ENCODE measurements around the gene FAM76A. TPM values are rescaled to one million over a fixed set of nuclear protein-coding genes. Genes with fewer than 3 reads are reported as not detected.
"Not testable (repeated sequence)": the region's sequence is repeated elsewhere in the genome, so short reads cannot be mapped to it uniquely, and the experiment has no call there.

The FAM76A gene
- total RNA-seq, result 10 to 100 TPM; 10.9 to 50.3 (median 21.2) TPM

DNA sequence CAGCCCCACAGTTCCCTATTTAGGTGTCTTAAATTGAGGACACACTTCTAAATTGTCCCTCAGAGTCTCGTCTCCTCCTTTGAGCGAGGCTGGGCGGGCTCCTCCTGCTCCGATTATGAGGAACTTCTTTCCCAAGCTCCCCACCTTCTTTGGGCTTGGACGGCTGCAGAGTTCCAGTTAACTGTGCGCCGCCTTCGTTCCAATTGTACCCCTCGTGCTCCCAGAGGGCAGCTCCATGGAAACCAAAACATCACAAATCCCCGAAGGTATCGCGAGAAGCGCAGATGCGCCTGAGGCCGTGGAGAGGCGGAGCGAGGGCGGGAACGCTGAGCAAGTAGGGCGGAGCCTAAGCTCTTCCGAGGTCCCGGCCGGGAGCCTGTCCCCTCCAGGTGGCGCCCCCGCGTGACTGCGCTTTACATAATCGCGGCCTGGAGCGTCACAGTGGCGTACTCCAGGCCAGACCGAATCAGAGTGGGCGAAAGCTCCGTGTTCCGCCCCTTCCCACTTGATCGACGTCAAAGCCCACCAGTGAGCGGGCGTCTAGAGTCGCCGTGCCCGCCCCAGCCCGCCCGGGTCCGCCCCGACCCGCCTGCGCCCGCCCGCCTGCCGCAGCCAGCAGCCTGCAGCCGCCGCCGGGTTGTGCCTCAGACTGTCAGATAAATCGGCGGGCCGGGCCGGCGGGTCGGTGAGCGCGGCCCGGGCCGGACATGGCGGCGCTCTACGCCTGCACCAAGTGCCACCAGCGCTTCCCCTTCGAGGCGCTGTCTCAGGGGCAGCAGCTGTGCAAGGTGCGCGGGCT, at the start of gene FAM76A:
Gene FAM76A (plus strand): TSS at position 588 of the 799 bp plus-strand sequence. CDS start 120 bp downstream, at position 708.
- peak within 1 kb of the TSS; percentile 89 to 95 (median 92) for H3K27ac ChIP-seq
- H3K4me3 ChIP-seq, result peak within 1 kb of the TSS; percentile 70 to 98 (median 94)
- peaks cover 0 to 27% (median 5%) of the 10 kb centered on the region in 4 donors for H3K36me3 ChIP-seq
- DNase-seq (peak; percentile 99), ATAC-seq (ENCODE audit: low FRiP score in 2 of 2) (peak; percentile 98 to 99)
- H3K4me1 ChIP-seq, result peaks cover 10 to 15% (median 12%) of the 10 kb centered on the region in 4 donors
- H3K27me3 ChIP-seq, result no peaks in the 10 kb centered on the region
- peak in 3 of 4 donors; percentile 69 to 92 (median 80) for TF ChIP-seq POLR2A (IDR thresholded peaks at IDR 0.05)
- TF ChIP-seq, protein P1, sequence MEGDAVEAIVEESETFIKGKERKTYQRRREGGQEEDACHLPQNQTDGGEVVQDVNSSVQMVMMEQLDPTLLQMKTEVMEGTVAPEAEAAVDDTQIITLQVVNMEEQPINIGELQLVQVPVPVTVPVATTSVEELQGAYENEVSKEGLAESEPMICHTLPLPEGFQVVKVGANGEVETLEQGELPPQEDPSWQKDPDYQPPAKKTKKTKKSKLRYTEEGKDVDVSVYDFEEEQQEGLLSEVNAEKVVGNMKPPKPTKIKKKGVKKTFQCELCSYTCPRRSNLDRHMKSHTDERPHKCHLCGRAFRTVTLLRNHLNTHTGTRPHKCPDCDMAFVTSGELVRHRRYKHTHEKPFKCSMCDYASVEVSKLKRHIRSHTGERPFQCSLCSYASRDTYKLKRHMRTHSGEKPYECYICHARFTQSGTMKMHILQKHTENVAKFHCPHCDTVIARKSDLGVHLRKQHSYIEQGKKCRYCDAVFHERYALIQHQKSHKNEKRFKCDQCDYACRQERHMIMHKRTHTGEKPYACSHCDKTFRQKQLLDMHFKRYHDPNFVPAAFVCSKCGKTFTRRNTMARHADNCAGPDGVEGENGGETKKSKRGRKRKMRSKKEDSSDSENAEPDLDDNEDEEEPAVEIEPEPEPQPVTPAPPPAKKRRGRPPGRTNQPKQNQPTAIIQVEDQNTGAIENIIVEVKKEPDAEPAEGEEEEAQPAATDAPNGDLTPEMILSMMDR (IDR thresholded peaks at IDR 0.05), result peak in 5 of 6 experiments; percentile 19 to 81 (median 67)
- TF ChIP-seq EP300 (IDR thresholded peaks at IDR 0.05), result peak in 1 of 4 donors; percentile 70
- peak; percentile 46 to 81 for TF ChIP-seq POLR2AphosphoS5 (IDR thresholded peaks at IDR 0.05)
- 3 to 7% methylated on average over 15 to 49 of the region's 72 CpGs for WGBS, 2 donors
- H3K9me3 ChIP-seq, result no peaks in the 10 kb centered on the region

GRCh38 chr1:27676410-27676809, 49.4 kb upstream of the FAM76A start:
- Histone ChIP-seq H3K27ac (no peak overlapping the region), H3K27me3 (no peaks in the 10 kb centered on the region), H3K4me1 (peaks cover 10 to 15% (median 13%) of the 10 kb centered on the region in 4 donors), H3K36me3 (no peaks in the 10 kb centered on the region), H3K9me3 (peaks cover under 1 to 14% (median 10%) of the 10 kb centered on the region in 4 donors), H3K4me3 (no peak overlapping the region)
- DNase-seq, result no peak
- WGBS, 2 donors, result 93 to 96% methylated on average over 1 of the region's 1 CpG
- ATAC-seq (ENCODE audit: low FRiP score in 2 of 2), result no peak
- no peak for TF ChIP-seq EP300 (IDR thresholded peaks at IDR 0.05)
- TF ChIP-seq, protein P1 (IDR thresholded peaks at IDR 0.05), result no peak
- no peak for TF ChIP-seq POLR2AphosphoS5 (IDR thresholded peaks at IDR 0.05)
- TF ChIP-seq POLR2A (IDR thresholded peaks at IDR 0.05), result no peak

DNA sequence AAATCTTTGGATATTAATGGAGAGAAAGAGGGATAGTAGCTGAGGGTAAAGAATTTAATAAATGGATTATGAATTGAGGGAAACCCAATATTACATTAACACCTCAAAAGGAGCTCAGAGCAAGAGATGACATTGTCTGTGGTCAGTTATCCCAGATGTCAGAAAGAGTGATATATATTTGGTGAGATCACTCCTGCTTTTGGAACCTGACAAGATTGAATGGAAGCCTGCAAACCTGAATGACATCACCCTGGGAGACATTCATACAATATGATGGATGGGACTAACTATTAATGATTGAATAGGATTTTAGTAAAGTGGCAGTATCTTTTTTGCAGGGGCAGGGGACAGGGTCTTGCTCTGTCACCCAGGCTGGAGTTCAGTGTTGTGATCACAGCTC, 47.0 kb upstream of the FAM76A start:
- no peak for TF ChIP-seq POLR2AphosphoS5 (IDR thresholded peaks at IDR 0.05)
- TF ChIP-seq POLR2A (IDR thresholded peaks at IDR 0.05), result no peak
- TF ChIP-seq, protein P1 (IDR thresholded peaks at IDR 0.05), result no peak
- no peak for TF ChIP-seq EP300 (IDR thresholded peaks at IDR 0.05)
- Histone ChIP-seq H3K4me3 (no peak overlapping the region), H3K4me1 (no peaks in the 10 kb centered on the region), H3K36me3 (no peaks in the 10 kb centered on the region), H3K27ac (no peak overlapping the region), H3K9me3 (peaks cover 2 to 21% (median 18%) of the 10 kb centered on the region in 4 donors), H3K27me3 (no peaks in the 10 kb centered on the region)
- DNase-seq, result no peak
- no peak for ATAC-seq (ENCODE audit: low FRiP score in 2 of 2)

DNA sequence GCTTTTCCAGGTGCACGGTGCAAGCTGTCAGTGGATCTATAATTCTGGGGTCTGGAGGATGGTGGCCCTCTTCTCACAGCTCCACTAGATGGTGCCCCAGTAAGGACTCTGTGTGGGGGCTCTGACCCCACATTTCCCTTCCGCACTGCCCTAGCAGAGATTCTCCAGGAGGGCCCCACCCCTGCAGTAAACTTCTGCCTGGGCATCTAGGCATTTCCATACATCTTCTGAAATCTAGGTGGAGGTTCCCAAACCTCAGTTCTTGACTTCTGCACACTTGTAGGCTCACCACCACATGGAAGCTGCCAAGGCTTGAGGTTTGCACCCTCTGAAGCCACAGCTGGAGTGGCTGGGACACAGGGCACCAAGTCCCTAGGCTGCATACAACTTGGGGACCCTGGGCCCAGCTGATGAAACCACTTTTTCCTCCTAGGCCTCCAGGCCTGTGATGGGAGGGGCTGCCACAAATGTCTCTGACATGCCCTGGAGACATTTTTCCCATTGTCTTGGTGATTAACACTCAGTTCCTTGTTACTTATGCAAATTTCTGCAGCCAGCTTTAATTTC, 45.5 kb upstream of the FAM76A start:
- WGBS, 2 donors, result 96% methylated on average over 2 of the region's 2 CpGs; no CpG with 5 or more reads in 1 of the 2 donors
- DNase-seq, result not testable (repeated sequence)

GRCh38 chr1:27681580-27681979, 44.2 kb upstream of the FAM76A start:
- H3K9me3 ChIP-seq, result peaks cover 2 to 21% (median 18%) of the 10 kb centered on the region in 4 donors
- H3K27ac ChIP-seq; H3K4me1 ChIP-seq; ATAC-seq (ENCODE audit: low FRiP score in 2 of 2); H3K36me3 ChIP-seq; H3K4me3 ChIP-seq; H3K27me3 ChIP-seq; DNase-seq: not testable (repeated sequence)
- WGBS, 2 donors, result 96 to 98% methylated on average over 4 of the region's 4 CpGs

More for the DNA sequence above, 45.5 kb upstream of the FAM76A start:
- H3K36me3 ChIP-seq; H3K27me3 ChIP-seq; ATAC-seq (ENCODE audit: low FRiP score in 2 of 2); H3K4me3 ChIP-seq; H3K4me1 ChIP-seq; H3K27ac ChIP-seq: not testable (repeated sequence)
- H3K9me3 ChIP-seq, result peaks cover 2 to 21% (median 18%) of the 10 kb centered on the region in 4 donors

All from upper lobe of left lung (tissue), 6 donors.